ENCODE measurements around the gene MUCL3.
A peak's percentile ranks its signal among the peaks of the same experiment; 100 is the strongest.
"Not testable (repeated sequence)": the region's sequence is repeated elsewhere in the genome, so short reads cannot be mapped to it uniquely, and the experiment has no call there.

The MUCL3 gene

DNA sequence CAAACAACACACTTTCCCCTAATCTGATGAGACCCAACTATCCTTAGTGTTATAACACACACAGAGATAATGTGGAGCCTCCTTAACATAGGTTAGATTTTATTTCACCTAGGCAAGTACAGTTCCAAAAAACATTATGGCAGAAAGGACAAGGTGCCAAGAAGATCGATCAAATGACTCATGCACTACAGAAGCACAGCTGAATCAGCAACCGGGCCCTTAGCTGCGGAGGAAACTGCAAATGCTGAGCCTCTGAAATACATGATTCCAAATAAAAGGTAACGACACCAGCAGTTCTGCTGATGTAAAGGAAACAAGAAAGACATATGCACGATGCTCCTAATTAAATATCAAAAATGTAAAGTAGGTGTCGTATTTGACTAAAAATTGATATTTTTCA is 22.9 kb downstream of the MUCL3 start:
- H3K4me3 ChIP-seq (ENCODE audit: low read depth, low read length) = no peak overlapping the region
- H3K27me3 ChIP-seq (ENCODE audit: control insufficient read depth, insufficient read depth, low read length) = no peaks in the 10 kb centered on the region
- H2AFZ ChIP-seq = peak overlapping the region; percentile 84
- peak overlapping the region; percentile 48 for H3K27ac ChIP-seq
- no peak overlapping the region for H3K9ac ChIP-seq
- H3K4me1 ChIP-seq = peaks cover 10% of the 10 kb centered on the region
- H3K79me2 ChIP-seq = no peaks in the 10 kb centered on the region
- no peak overlapping the region for H3K4me2 ChIP-seq (ENCODE audit: low read length)
- no peaks in the 10 kb centered on the region for H3K36me3 ChIP-seq (ENCODE audit: control insufficient read depth, insufficient read depth, low read length)
- no peaks in the 10 kb centered on the region for H3K9me3 ChIP-seq (ENCODE audit: control insufficient read depth, low read length)
- TF ChIP-seq, protein P1, sequence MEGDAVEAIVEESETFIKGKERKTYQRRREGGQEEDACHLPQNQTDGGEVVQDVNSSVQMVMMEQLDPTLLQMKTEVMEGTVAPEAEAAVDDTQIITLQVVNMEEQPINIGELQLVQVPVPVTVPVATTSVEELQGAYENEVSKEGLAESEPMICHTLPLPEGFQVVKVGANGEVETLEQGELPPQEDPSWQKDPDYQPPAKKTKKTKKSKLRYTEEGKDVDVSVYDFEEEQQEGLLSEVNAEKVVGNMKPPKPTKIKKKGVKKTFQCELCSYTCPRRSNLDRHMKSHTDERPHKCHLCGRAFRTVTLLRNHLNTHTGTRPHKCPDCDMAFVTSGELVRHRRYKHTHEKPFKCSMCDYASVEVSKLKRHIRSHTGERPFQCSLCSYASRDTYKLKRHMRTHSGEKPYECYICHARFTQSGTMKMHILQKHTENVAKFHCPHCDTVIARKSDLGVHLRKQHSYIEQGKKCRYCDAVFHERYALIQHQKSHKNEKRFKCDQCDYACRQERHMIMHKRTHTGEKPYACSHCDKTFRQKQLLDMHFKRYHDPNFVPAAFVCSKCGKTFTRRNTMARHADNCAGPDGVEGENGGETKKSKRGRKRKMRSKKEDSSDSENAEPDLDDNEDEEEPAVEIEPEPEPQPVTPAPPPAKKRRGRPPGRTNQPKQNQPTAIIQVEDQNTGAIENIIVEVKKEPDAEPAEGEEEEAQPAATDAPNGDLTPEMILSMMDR (IDR thresholded peaks at IDR 0.05) = no peak

GRCh38 chr6:30964075-30964474 is 23.3 kb downstream of the MUCL3 start:
- H3K4me2 ChIP-seq (ENCODE audit: low read length) = no peak overlapping the region
- peak overlapping the region; percentile 48 for H3K27ac ChIP-seq
- no peak overlapping the region for H3K9ac ChIP-seq
- TF ChIP-seq, protein P1 (IDR thresholded peaks at IDR 0.05) = no peak
- H3K4me3 ChIP-seq (ENCODE audit: low read depth, low read length) = no peak overlapping the region
- no peaks in the 10 kb centered on the region for H3K27me3 ChIP-seq (ENCODE audit: control insufficient read depth, insufficient read depth, low read length)
- H3K9me3 ChIP-seq (ENCODE audit: control insufficient read depth, low read length) = no peaks in the 10 kb centered on the region
- no peaks in the 10 kb centered on the region for H3K79me2 ChIP-seq
- peaks cover 10% of the 10 kb centered on the region for H3K4me1 ChIP-seq
- peak overlapping the region; percentile 84 for H2AFZ ChIP-seq
- H3K36me3 ChIP-seq (ENCODE audit: control insufficient read depth, insufficient read depth, low read length) = no peaks in the 10 kb centered on the region

DNA sequence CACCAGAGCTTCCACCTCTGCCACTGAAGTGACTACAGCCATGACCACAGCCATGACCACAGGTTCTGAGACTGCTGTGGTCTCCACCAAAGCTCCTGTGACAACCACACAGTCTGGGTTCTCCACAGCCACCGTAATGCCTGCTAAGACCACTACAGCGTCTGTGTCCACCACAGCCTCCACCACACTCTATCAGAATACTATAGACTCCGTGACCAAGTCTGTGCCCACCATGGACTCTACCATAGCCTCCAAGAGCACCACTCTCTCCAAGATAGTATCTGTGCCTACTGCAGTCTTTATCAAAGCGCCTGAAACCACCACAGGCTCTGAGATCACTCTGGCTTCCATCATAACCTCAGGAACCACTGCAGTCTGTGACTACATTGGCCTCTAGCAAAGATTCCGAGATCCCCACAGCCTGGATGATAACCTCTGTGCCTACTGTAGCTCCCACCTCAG is 24.4 kb downstream of the MUCL3 start:
- no peaks in the 10 kb centered on the region for H3K79me2 ChIP-seq
- peaks cover 10% of the 10 kb centered on the region for H3K4me1 ChIP-seq
- H3K4me3 ChIP-seq (ENCODE audit: low read depth, low read length) = no peak overlapping the region
- H3K27ac ChIP-seq = no peak overlapping the region
- H3K27me3 ChIP-seq (ENCODE audit: control insufficient read depth, insufficient read depth, low read length) = no peaks in the 10 kb centered on the region
- no peak overlapping the region for H3K4me2 ChIP-seq (ENCODE audit: low read length)
- H3K9ac ChIP-seq = no peak overlapping the region
- no peaks in the 10 kb centered on the region for H3K9me3 ChIP-seq (ENCODE audit: control insufficient read depth, low read length)
- H2AFZ ChIP-seq = no peak overlapping the region
- TF ChIP-seq, protein P1 (IDR thresholded peaks at IDR 0.05) = no peak
- H3K36me3 ChIP-seq (ENCODE audit: control insufficient read depth, insufficient read depth, low read length) = no peaks in the 10 kb centered on the region

- no peak overlapping the region for H3K4me2 ChIP-seq (ENCODE audit: low read length)
- peaks cover 10% of the 10 kb centered on the region for H3K4me1 ChIP-seq
- H2AFZ ChIP-seq = no peak overlapping the region
- H3K36me3 ChIP-seq (ENCODE audit: control insufficient read depth, insufficient read depth, low read length) = no peaks in the 10 kb centered on the region
- H3K27me3 ChIP-seq (ENCODE audit: control insufficient read depth, insufficient read depth, low read length) = no peaks in the 10 kb centered on the region
- no peaks in the 10 kb centered on the region for H3K79me2 ChIP-seq
- H3K27ac ChIP-seq = no peak overlapping the region
- H3K9ac ChIP-seq = no peak overlapping the region
- H3K4me3 ChIP-seq (ENCODE audit: low read depth, low read length) = no peak overlapping the region
- H3K9me3 ChIP-seq (ENCODE audit: control insufficient read depth, low read length) = no peaks in the 10 kb centered on the region
- TF ChIP-seq, protein P1 (IDR thresholded peaks at IDR 0.05) = no peak
These were observed 25.4 kb downstream of the MUCL3 start for GRCh38 chr6:30966154-30966553.

DNA sequence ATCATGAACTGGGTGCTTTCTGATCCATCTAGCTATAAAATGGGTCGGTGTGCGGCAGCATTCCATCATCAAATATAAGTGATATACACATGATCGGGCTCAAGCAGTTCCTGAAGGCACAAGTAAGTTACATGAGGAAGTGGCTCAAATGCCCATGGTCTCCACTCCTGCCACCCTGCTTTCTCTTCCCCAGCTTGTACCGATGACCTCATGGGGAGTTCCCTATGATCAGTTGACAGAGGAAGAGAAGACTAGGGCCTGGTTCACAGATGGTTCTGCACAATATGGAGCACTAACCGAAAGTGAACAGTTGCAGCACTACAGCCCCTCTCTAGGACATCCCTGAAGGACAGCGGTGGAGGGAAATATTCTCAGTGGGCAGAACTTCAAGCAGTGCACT is 28.4 kb downstream of the MUCL3 start:
- H3K27me3 ChIP-seq (ENCODE audit: control insufficient read depth, insufficient read depth, low read length); H3K9ac ChIP-seq; H3K4me2 ChIP-seq (ENCODE audit: low read length): not testable (repeated sequence)

More for the DNA sequence above, 28.4 kb downstream of the MUCL3 start:
- H3K4me3 ChIP-seq (ENCODE audit: low read depth, low read length); H3K27ac ChIP-seq; H3K36me3 ChIP-seq (ENCODE audit: control insufficient read depth, insufficient read depth, low read length); H3K79me2 ChIP-seq; H3K4me1 ChIP-seq; H2AFZ ChIP-seq; H3K9me3 ChIP-seq (ENCODE audit: control insufficient read depth, low read length): not testable (repeated sequence)
